Natural killer cell (primary cell): ENCODE results near the gene ARGLU1. TPM values are rescaled to one million over a fixed set of nuclear protein-coding genes. Genes with fewer than 3 reads are reported as not detected.
"Not testable (repeated sequence)": the region's sequence is repeated elsewhere in the genome, so short reads cannot be mapped to it uniquely, and the experiment has no call there.

Source experiments
- ATAC-seq, 3 donors: fragments of 150-1000 bp in 2 of 3; fragments of 200-7000 bp in 1 of 3; cut with Tn5 transposase; 1 replicate in 1 of 3; 2 replicates in 2 of 3; pipeline ENCODE4 v1.10.0; 2021; ENCODE audit warnings: mild to moderate bottlenecking in 2 of 3, moderate library complexity in 2 of 3
- DNase-seq, 2 donors: peaks; one replicate each; pipeline versions ENCODE4 v3.0.0 to v3.0.0-alpha.2; 2013 to 2021; ENCODE audit warnings: mixed read lengths in 1 of 2
- H3K27ac ChIP-seq: one replicate; pipeline ENCODE4 v1.5.1; 2013; ENCODE audit warnings: mild to moderate bottlenecking, low read length
- H3K27me3 ChIP-seq: one replicate; pipeline ENCODE4 v1.6.1; 2013; ENCODE audit warnings: low read length; ENCODE audit not compliant: control insufficient read depth, insufficient read depth
- H3K36me3 ChIP-seq: one replicate; pipeline ENCODE4 v1.6.1; 2013; ENCODE audit warnings: low read length; ENCODE audit not compliant: control insufficient read depth, insufficient read depth
- H3K4me1 ChIP-seq: one replicate; pipeline ENCODE4 v1.6.1; 2013; ENCODE audit warnings: low read length; ENCODE audit not compliant: control insufficient read depth, insufficient read depth
- H3K4me3 ChIP-seq: one replicate; pipeline ENCODE4 v1.5.1; 2013; ENCODE audit warnings: low read length
- H3K9me3 ChIP-seq: one replicate; pipeline ENCODE4 v1.6.1; 2013; ENCODE audit warnings: low read length; ENCODE audit not compliant: control insufficient read depth, insufficient read depth
- H3K27ac Mint-ChIP-seq, 2 donors: one replicate each; pipeline ENCODE4 v1.8.0; 2022; ENCODE audit warnings: mild to moderate bottlenecking in 2 of 2, mixed read lengths in 2 of 2, moderate library complexity in 1 of 2
- H3K27me3 Mint-ChIP-seq, 2 donors: one replicate each; pipeline ENCODE4 v1.8.0; 2022; ENCODE audit warnings: low read depth in 2 of 2, mixed read lengths in 2 of 2
- H3K36me3 Mint-ChIP-seq: one replicate; pipeline ENCODE4 v1.8.0; 2022; ENCODE audit warnings: mixed read lengths
- H3K4me1 Mint-ChIP-seq, 2 donors: one replicate each; pipeline ENCODE4 v1.8.0; 2022; ENCODE audit warnings: mixed read lengths in 2 of 2
- H3K4me3 Mint-ChIP-seq: one replicate; pipeline ENCODE4 v1.8.0; 2022; ENCODE audit warnings: mild to moderate bottlenecking, moderate library complexity, mixed read lengths
- H3K9me3 Mint-ChIP-seq, 2 donors: one replicate each; pipeline ENCODE4 v1.8.0; 2022; ENCODE audit warnings: mixed read lengths in 2 of 2
- WGBS: methylation state at CpG from one replicate; pipeline ENCODE4 v1.1.7; 2013; ENCODE audit warnings: missing lambda C conversion rate; ENCODE audit not compliant: insufficient coverage; 5-methylcytosine and 5-hydroxymethylcytosine counted together
- intact Hi-C: fragments of 100-400 bp; cut with micrococcal nuclease; formaldehyde crosslinking; loops from one replicate; pipeline ENCODE4 v1.14.2; 2022
- total RNA-seq, 4 donors: library from RNA; stranded (reverse); fragments of 120-200 nt in 1 of 4; gene quantifications; one replicate each; pipeline versions ENCODE4 v1.2.3 to v1.2.4, GENCODE V29; 2013 to 2022
- TF ChIP-seq, protein P1 (sequence below): fragments of 200-600 bp; IDR thresholded peaks from one replicate; pipeline ENCODE4 v1.8.0; 2022; ENCODE audit warnings: antibody characterized with exemption

ARGLU1 gene
- total RNA-seq, 3 donors from 2014 or later (not counting 1 experiment from before 2014, with no cell fraction given), result 158 to 179 (median 161) TPM

DNA sequence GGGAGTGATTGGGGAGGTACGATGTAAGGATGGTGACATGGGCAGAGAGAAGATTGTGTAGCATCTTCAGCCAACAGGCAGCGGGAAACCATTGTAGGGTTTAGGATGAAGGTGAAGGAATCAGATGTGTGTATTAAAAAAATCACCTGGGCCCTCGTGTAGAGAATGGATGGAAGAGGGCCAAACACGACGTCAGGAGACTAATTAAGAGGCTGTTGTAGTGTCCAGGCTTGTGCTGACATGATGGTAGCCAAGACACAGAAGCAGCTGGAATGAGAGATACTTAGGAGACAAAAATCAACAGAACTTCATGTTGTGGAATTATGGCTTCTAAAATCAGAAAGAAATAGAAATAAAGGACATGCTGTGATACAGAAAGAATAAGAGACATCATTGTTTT is 41.2 kb upstream of the ARGLU1 start:
- Mint-ChIP-seq H3K27me3 (peaks cover 13 to 20% of the 10 kb centered on the region in 2 donors), H3K4me3 (no peak overlapping the region), H3K36me3 (no peaks in the 10 kb centered on the region), H3K27ac (no peak overlapping the region), H3K9me3 (peaks cover 0 to 3% of the 10 kb centered on the region in 2 donors), H3K4me1 (no peaks in the 10 kb centered on the region)
- intact Hi-C loops, result no loop called here
- Histone ChIP-seq H3K27ac (no peak overlapping the region), H3K4me1 (no peaks in the 10 kb centered on the region), H3K27me3 (peaks cover 2% of the 10 kb centered on the region), H3K36me3 (no peaks in the 10 kb centered on the region), H3K9me3 (no peaks in the 10 kb centered on the region), H3K4me3 (no peak overlapping the region)
- WGBS, result 58% methylated on average over 5 of the region's 5 CpGs
- ATAC-seq (no peak), DNase-seq (no peak)
- TF ChIP-seq, protein P1, sequence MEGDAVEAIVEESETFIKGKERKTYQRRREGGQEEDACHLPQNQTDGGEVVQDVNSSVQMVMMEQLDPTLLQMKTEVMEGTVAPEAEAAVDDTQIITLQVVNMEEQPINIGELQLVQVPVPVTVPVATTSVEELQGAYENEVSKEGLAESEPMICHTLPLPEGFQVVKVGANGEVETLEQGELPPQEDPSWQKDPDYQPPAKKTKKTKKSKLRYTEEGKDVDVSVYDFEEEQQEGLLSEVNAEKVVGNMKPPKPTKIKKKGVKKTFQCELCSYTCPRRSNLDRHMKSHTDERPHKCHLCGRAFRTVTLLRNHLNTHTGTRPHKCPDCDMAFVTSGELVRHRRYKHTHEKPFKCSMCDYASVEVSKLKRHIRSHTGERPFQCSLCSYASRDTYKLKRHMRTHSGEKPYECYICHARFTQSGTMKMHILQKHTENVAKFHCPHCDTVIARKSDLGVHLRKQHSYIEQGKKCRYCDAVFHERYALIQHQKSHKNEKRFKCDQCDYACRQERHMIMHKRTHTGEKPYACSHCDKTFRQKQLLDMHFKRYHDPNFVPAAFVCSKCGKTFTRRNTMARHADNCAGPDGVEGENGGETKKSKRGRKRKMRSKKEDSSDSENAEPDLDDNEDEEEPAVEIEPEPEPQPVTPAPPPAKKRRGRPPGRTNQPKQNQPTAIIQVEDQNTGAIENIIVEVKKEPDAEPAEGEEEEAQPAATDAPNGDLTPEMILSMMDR, result no peak

DNA sequence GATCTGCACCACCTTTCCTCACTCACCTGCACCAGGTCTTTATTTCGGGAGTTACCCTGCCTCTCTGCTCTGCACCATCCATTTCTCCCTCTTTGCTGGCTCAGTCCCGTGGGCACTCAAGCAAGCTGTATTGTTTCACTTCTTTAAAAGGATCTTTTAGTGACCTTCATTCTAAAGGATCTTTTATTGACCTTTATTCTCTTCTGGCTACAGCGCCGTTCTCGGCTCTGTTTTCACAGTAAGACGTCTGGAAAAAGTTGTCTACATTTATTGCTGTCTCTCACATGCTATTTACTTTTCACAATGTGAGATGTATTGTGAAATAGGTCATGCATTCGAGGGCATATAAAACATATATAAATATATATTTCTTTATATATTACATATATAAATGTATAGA is 35.6 kb upstream of the ARGLU1 start:
- H3K4me3 ChIP-seq, result no peak overlapping the region
- DNase-seq (no peak), ATAC-seq (no peak)
- peaks cover 0 to 5% of the 10 kb centered on the region in 2 donors for H3K4me1 Mint-ChIP-seq
- H3K4me1 ChIP-seq, result no peaks in the 10 kb centered on the region
- no peak overlapping the region for H3K27ac ChIP-seq
- H3K4me3 Mint-ChIP-seq, result no peak overlapping the region
- H3K27ac Mint-ChIP-seq, result no peak overlapping the region
- H3K9me3 ChIP-seq, result no peaks in the 10 kb centered on the region
- peaks cover 16 to 21% of the 10 kb centered on the region in 2 donors for H3K27me3 Mint-ChIP-seq
- H3K36me3 ChIP-seq, result no peaks in the 10 kb centered on the region
- intact Hi-C loops, result no loop called here
- no peaks in the 10 kb centered on the region for H3K27me3 ChIP-seq
- H3K36me3 Mint-ChIP-seq, result no peaks in the 10 kb centered on the region
- peaks cover 0 to 3% of the 10 kb centered on the region in 2 donors for H3K9me3 Mint-ChIP-seq
- 58% methylated on average over 5 of the region's 7 CpGs for WGBS
- TF ChIP-seq, protein P1, result no peak

DNA sequence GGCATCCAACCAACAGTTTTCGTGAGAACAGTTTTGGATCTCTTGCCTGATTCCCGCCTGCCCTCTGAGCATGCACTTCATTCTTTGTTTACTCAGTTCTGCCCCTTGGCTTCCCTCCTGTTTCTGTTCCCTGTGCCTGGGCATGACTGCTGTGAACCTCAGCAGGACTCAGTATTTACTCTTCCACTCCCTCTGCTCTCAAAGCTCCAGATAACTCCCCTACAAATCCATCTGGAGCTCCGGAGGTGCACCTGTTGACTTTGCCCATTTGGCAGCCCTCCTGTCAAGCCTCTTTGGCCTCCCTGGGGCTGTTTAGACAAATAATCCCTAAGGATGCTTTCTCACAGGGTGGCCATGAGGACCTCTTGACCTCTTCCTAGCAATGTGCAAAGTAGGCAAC is 34.2 kb upstream of the ARGLU1 start:
- Histone ChIP-seq H3K4me1 (no peaks in the 10 kb centered on the region), H3K36me3 (no peaks in the 10 kb centered on the region), H3K4me3 (no peak overlapping the region), H3K27me3 (no peaks in the 10 kb centered on the region), H3K27ac (no peak overlapping the region), H3K9me3 (no peaks in the 10 kb centered on the region)
- H3K4me1 Mint-ChIP-seq, result peaks cover 0 to 5% of the 10 kb centered on the region in 2 donors
- no peaks in the 10 kb centered on the region for H3K36me3 Mint-ChIP-seq
- H3K4me3 Mint-ChIP-seq, result no peak overlapping the region
- peaks cover 19 to 21% of the 10 kb centered on the region in 2 donors for H3K27me3 Mint-ChIP-seq
- intact Hi-C loops, result no loop called here
- no peak overlapping the region for H3K27ac Mint-ChIP-seq
- DNase-seq (no peak), ATAC-seq (no peak)
- H3K9me3 Mint-ChIP-seq, result peaks cover 0 to 3% of the 10 kb centered on the region in 2 donors
- TF ChIP-seq, protein P1, result no peak
- WGBS, result 92% methylated on average over 3 of the region's 3 CpGs

DNA sequence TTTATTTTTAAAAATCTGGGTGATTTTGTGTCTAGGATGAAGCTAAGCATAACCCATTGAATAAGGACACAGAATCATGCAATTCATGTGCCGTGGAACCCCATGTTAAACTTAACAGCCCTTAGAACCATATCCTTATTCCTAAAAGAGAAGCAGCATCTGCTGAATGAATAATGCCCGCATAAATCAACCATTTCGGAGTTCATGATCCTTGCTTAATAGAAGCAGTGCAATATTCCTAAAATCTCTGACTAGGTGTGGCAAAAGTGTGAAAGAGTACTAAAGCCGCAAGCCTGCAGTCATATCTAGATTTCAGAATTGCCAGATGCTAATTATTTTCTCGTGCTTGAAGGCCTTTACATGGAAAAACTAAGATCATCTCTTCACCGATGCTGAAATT is 33.6 kb upstream of the ARGLU1 start:
- ATAC-seq (no peak), DNase-seq (no peak)
- H3K27me3 Mint-ChIP-seq, result peaks cover 19 to 21% of the 10 kb centered on the region in 2 donors
- H3K9me3 Mint-ChIP-seq, result peaks cover 0 to 3% of the 10 kb centered on the region in 2 donors
- intact Hi-C loops, result no loop called here
- no peaks in the 10 kb centered on the region for H3K9me3 ChIP-seq
- H3K4me1 Mint-ChIP-seq, result peaks cover 0 to 5% of the 10 kb centered on the region in 2 donors
- H3K27me3 ChIP-seq, result no peaks in the 10 kb centered on the region
- no peak overlapping the region for H3K27ac Mint-ChIP-seq
- no peak overlapping the region for H3K4me3 Mint-ChIP-seq
- H3K36me3 Mint-ChIP-seq, result no peaks in the 10 kb centered on the region
- no peaks in the 10 kb centered on the region for H3K36me3 ChIP-seq
- H3K27ac ChIP-seq, result no peak overlapping the region
- TF ChIP-seq, protein P1, result no peak
- H3K4me1 ChIP-seq, result no peaks in the 10 kb centered on the region
- no peak overlapping the region for H3K4me3 ChIP-seq
- 68% methylated on average over 6 of the region's 6 CpGs for WGBS

DNA sequence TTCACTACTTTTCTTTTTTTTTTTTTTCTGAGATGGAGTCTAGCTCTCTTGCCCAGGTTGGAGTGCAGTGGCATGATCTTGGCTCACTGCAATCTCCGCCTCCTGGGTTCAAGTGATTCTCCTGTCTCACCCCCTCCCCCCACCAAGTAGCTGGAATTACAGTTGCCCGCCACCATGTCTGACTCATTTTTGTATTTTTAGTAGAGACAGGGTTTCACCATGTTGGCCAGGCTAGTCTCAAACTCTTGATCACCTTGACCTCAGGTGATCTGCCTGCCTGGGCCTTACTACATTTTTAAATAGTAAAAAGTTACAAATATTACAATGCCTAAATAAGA is 32.8 kb upstream of the ARGLU1 start:
- H3K4me3 ChIP-seq, H3K27ac ChIP-seq, H3K27me3 ChIP-seq, H3K36me3 Mint-ChIP-seq, H3K36me3 ChIP-seq, H3K27ac Mint-ChIP-seq, H3K9me3 ChIP-seq, H3K4me1 ChIP-seq, ATAC-seq, H3K4me1 Mint-ChIP-seq, intact Hi-C loops, H3K4me3 Mint-ChIP-seq, H3K9me3 Mint-ChIP-seq, DNase-seq: not testable (repeated sequence)
- peaks cover 16 to 17% of the 10 kb centered on the region in 2 donors for H3K27me3 Mint-ChIP-seq
- WGBS, result 76% methylated on average over 2 of the region's 2 CpGs
